GM18508 (cell line): Measurements from ENCODE around the gene PRDM15.

Source experiments
- ATAC-seq: cut with Tn5 transposase; IDR thresholded peaks from one replicate; pipeline ENCODE4 v1.9.1; 2021; ENCODE audit warnings: moderate number of reproducible peaks; ENCODE audit not compliant: insufficient read depth, unreplicated experiment

The PRDM15 gene

GRCh38 chr21:41815652-41816582, 63.2 kb downstream of the PRDM15 start:
- no peak for ATAC-seq

GRCh38 chr21:41813226-41813625, 65.9 kb downstream of the PRDM15 start:
- ATAC-seq = no peak

GRCh38 chr21:41812679-41813078, 66.5 kb downstream of the PRDM15 start:
- ATAC-seq = no peak

GRCh38 chr21:41810597-41810932, 68.6 kb downstream of the PRDM15 start:
- no peak for ATAC-seq

GRCh38 chr21:41809891-41810596, 69.1 kb downstream of the PRDM15 start:
- ATAC-seq = no peak

- no peak for ATAC-seq
These were observed 70.3 kb downstream of the PRDM15 start for GRCh38 chr21:41808846-41809245.

GRCh38 chr21:41808094-41808493, 71.0 kb downstream of the PRDM15 start:
- no peak for ATAC-seq

GRCh38 chr21:41806773-41807172, 72.4 kb downstream of the PRDM15 start:
- ATAC-seq = no peak

GRCh38 chr21:41805643-41806042, 73.5 kb downstream of the PRDM15 start:
- no peak for ATAC-seq

- ATAC-seq = no peak
These were observed 74.1 kb downstream of the PRDM15 start for GRCh38 chr21:41805038-41805437.

- no peak for ATAC-seq
These were observed 74.8 kb downstream of the PRDM15 start for GRCh38 chr21:41804381-41804780.

GRCh38 chr21:41803316-41803715, 75.8 kb downstream of the PRDM15 start:
- ATAC-seq = no peak

GRCh38 chr21:41802684-41803083, 76.5 kb downstream of the PRDM15 start:
- no peak for ATAC-seq

- ATAC-seq = no peak
These were observed 77.0 kb downstream of the PRDM15 start for GRCh38 chr21:41802198-41802584.

- ATAC-seq = no peak
These were observed 77.6 kb downstream of the PRDM15 start for GRCh38 chr21:41801321-41802197.

GRCh38 chr21:41800425-41801320, 78.5 kb downstream of the PRDM15 start:
- ATAC-seq = no peak

- no peak for ATAC-seq
These were observed 79.4 kb downstream of the PRDM15 start for GRCh38 chr21:41799763-41800162.

- no peak for ATAC-seq
These were observed 80.8 kb downstream of the PRDM15 start for GRCh38 chr21:41798326-41798725.

- no peak for ATAC-seq
These were observed 82.6 kb downstream of the PRDM15 start for GRCh38 chr21:41796476-41797080.
